ENCODE data around the gene MYOZ3. TPM values are rescaled to one million over a fixed set of nuclear protein-coding genes. Genes with fewer than 3 reads are reported as not detected.

The MYOZ3 gene
- total and polyA plus RNA-seq, 10 of the 15 experiments (the other 5 are each of a cell fraction or from before 2014, with no cell fraction given): 0.04 to 1.1 (median 0.10) TPM; not detected in 4

- no peak for TF ChIP-seq NFXL1 (IDR thresholded peaks at IDR 0.05; ENCODE audit: borderline replicate concordance)
- TF ChIP-seq HSF1 (IDR thresholded peaks at IDR 0.05; ENCODE audit: low read depth, low read length): no peak
- TF ChIP-seq POLR2A (IDR thresholded peaks at IDR 0.05; ENCODE audit: low read depth, low read length): peak; percentile 93
- TF ChIP-seq ZNF687 (IDR thresholded peaks at IDR 0.05): no peak
- 0 out of 2 replicates have a peak, but pooled peaks have one; percentile 24 for TF ChIP-seq WRNIP1 (IDR thresholded peaks at IDR 0.05; ENCODE audit: borderline replicate concordance, low read depth, low read length)
- no peak for TF ChIP-seq YBX1 (IDR thresholded peaks at IDR 0.05)
- peak; percentile 82 for TF ChIP-seq IKZF1 (conservative IDR thresholded peaks at IDR 0.05)
- no peak for TF ChIP-seq PAX5 (IDR thresholded peaks at IDR 0.05; ENCODE audit: borderline replicate concordance, low read depth, low read length)
- peak; percentile 69 for TF ChIP-seq HCFC1 (IDR thresholded peaks at IDR 0.05; ENCODE audit: low read length)
- no peak for TF ChIP-seq SUZ12 (IDR thresholded peaks at IDR 0.05; ENCODE audit: unreplicated experiment)
- no peak for TF ChIP-seq STAT1 (conservative IDR thresholded peaks at IDR 0.05)
- no peak for TF ChIP-seq ESRRA (IDR thresholded peaks at IDR 0.05; ENCODE audit: low read length)
- TF ChIP-seq ELK1 (IDR thresholded peaks at IDR 0.05; ENCODE audit: low read depth, low read length): peak; percentile 83
- TF ChIP-seq NR2F1 (conservative IDR thresholded peaks at IDR 0.05): 0 out of 2 replicates have a peak, but pooled peaks have one; percentile 31
- TF ChIP-seq IRF3 (IDR thresholded peaks at IDR 0.05): 0 out of 2 replicates have a peak, but pooled peaks have one; percentile 37
- TF ChIP-seq CHD1 (IDR thresholded peaks at IDR 0.05; ENCODE audit: low read depth, low read length): peak; percentile 91; the same call in 1 of the 2 replicates
- TF ChIP-seq PML (IDR thresholded peaks at IDR 0.05; ENCODE audit: low read length): peak; percentile 73
- no peak for TF ChIP-seq RAD51 (IDR thresholded peaks at IDR 0.05)
- TF ChIP-seq CEBPB (IDR thresholded peaks at IDR 0.05; ENCODE audit: borderline replicate concordance in 1 of 2, low read depth in 2 of 2, low read length in 2 of 2): no peak
- peak; percentile 66 for TF ChIP-seq SIX5 (IDR thresholded peaks at IDR 0.05; ENCODE audit: low read depth, low read length, severe bottlenecking)
- no peak for TF ChIP-seq IRF5 (IDR thresholded peaks at IDR 0.05; ENCODE audit: borderline replicate concordance)
- peak; percentile 74; the same call in 1 of the 2 replicates for TF ChIP-seq SIN3A (IDR thresholded peaks at IDR 0.05; ENCODE audit: low read depth, low read length)
These were observed 39.7 kb downstream of the MYOZ3 start, which contains the start of gene RBM22 (continued) for GRCh38 chr5:150700594-150701377.
